ENCODE measurements around the gene SLX4. TPM values are rescaled to one million over a fixed set of nuclear protein-coding genes. Genes with fewer than 3 reads are reported as not detected.

Gene SLX4
- total and polyA plus RNA-seq, 8 donors = 0.76 to 19.7 (median 6.0) TPM

GRCh38 chr16:3602320-3602653, 9.1 kb downstream of the SLX4 start:
- no peak for TF ChIP-seq POLR2A (IDR thresholded peaks at IDR 0.05)
- TF ChIP-seq EP300 (IDR thresholded peaks at IDR 0.05) = no peak
- no peak for TF ChIP-seq POLR2AphosphoS5 (IDR thresholded peaks at IDR 0.05)
- TF ChIP-seq CTCF (IDR thresholded peaks at IDR 0.05) = no peak
- no peak overlapping the region for H3K4me3 ChIP-seq
- H3K36me3 ChIP-seq = peaks cover 16 to 92% (median 56%) of the 10 kb centered on the region in 4 donors
- no peaks in the 10 kb centered on the region for H3K27me3 ChIP-seq
- no peak for DNase-seq
- WGBS, 5 donors = 93 to 100% (median 95%) methylated on average over 2 to 7 of the region's 7 CpGs
- H3K9me3 ChIP-seq = peaks cover 0 to 5% (median 2%) of the 10 kb centered on the region in 4 donors
- H3K27ac ChIP-seq = no peak overlapping the region
- intact Hi-C loops (cut with DNase I; ENCODE audit: low total_unique reads) = no loop called here
- no peaks in the 10 kb centered on the region for H3K4me1 ChIP-seq

- WGBS, 5 donors = 93 to 97% (median 94%) methylated on average over 9 to 13 of the region's 13 CpGs
- H3K9me3 ChIP-seq = peaks cover 0 to 5% (median 2%) of the 10 kb centered on the region in 4 donors
- no peak overlapping the region for H3K27ac ChIP-seq
- H3K4me3 ChIP-seq = no peak overlapping the region
- no peak for DNase-seq
- peaks cover 16 to 94% (median 59%) of the 10 kb centered on the region in 4 donors for H3K36me3 ChIP-seq
- H3K4me1 ChIP-seq = no peaks in the 10 kb centered on the region
- intact Hi-C loops (cut with DNase I; ENCODE audit: low total_unique reads) = no loop called here
- H3K27me3 ChIP-seq = no peaks in the 10 kb centered on the region
- TF ChIP-seq POLR2AphosphoS5 (IDR thresholded peaks at IDR 0.05) (no peak), EP300 (IDR thresholded peaks at IDR 0.05) (no peak), POLR2A (IDR thresholded peaks at IDR 0.05) (no peak), CTCF (IDR thresholded peaks at IDR 0.05) (no peak)
Observed at GRCh38 chr16:3601614-3602319, 9.6 kb downstream of the SLX4 start.

GRCh38 chr16:3599922-3600321, 11.5 kb downstream of the SLX4 start:
- peaks cover 19 to 95% (median 61%) of the 10 kb centered on the region in 4 donors for H3K36me3 ChIP-seq
- H3K9me3 ChIP-seq = peaks cover 0 to 5% (median 2%) of the 10 kb centered on the region in 4 donors
- WGBS, 5 donors = 96 to 99% (median 96%) methylated on average over 4 of the region's 4 CpGs
- H3K27me3 ChIP-seq = no peaks in the 10 kb centered on the region
- no peak overlapping the region for H3K27ac ChIP-seq
- no peak overlapping the region for H3K4me3 ChIP-seq
- intact Hi-C loops (cut with DNase I; ENCODE audit: low total_unique reads) = no loop called here
- DNase-seq = no peak
- H3K4me1 ChIP-seq = no peaks in the 10 kb centered on the region
- no peak for TF ChIP-seq POLR2AphosphoS5 (IDR thresholded peaks at IDR 0.05)
- no peak for TF ChIP-seq EP300 (IDR thresholded peaks at IDR 0.05)
- TF ChIP-seq CTCF (IDR thresholded peaks at IDR 0.05) = no peak

GRCh38 chr16:3599121-3599520, 12.3 kb downstream of the SLX4 start:
- Histone ChIP-seq H3K4me3 (no peak overlapping the region), H3K27me3 (no peaks in the 10 kb centered on the region), H3K27ac (no peak overlapping the region), H3K9me3 (peaks cover 0 to 5% (median 2%) of the 10 kb centered on the region in 4 donors), H3K36me3 (peaks cover 19 to 94% (median 62%) of the 10 kb centered on the region in 4 donors), H3K4me1 (no peaks in the 10 kb centered on the region)
- TF ChIP-seq EP300 (IDR thresholded peaks at IDR 0.05) = no peak
- TF ChIP-seq POLR2A (IDR thresholded peaks at IDR 0.05) = no peak
- no peak for TF ChIP-seq CTCF (IDR thresholded peaks at IDR 0.05)
- no peak for TF ChIP-seq POLR2AphosphoS5 (IDR thresholded peaks at IDR 0.05)
- no peak for DNase-seq
- WGBS, 5 donors = 89 to 98% (median 91%) methylated on average over 7 to 8 of the region's 8 CpGs
- intact Hi-C loops (cut with DNase I; ENCODE audit: low total_unique reads) = no loop called here

Data from stomach (tissue), 9 donors.